ENCODE measurements around the gene TTLL11. TPM values are rescaled to one million over a fixed set of nuclear protein-coding genes. Genes with fewer than 3 reads are reported as not detected.
A peak's percentile ranks its signal among the peaks of the same experiment; 100 is the strongest.

The TTLL11 gene
- total and polyA plus RNA-seq, 2 of the 8 experiments (the other 6 are each of a cell fraction or from before 2014, with no cell fraction given), result 0.56 to 0.80 TPM

DNA sequence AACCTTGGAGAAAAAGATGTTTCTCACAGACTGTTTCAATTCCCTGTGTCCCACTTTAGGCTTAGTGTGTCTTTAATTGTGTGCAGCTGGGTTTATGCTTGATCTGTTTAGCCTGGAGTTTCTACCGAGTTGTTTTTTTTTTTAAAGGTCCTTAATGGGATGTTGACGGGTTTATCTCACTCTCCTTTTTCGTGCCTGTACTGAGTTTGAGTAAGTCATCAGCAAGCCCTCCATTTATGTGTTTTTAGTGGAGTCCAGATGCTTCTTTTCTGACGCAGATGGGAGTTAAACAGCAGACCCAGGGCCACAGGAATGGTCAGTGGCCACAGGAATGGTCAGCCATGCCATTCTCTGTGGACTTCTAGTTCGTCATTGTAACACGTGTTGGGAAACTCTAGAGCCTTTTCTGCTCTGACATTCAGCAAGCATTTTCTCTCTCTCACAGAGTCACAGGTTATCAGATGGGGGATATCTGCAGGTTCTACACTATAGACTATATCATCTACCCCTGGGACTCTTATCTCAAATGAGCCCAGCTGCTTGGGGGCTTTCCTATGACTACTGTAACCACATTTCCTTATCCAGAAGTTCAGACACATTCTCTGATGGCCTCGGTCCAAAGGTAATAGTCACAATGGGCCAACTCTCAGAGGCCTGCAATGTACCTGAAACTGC is 190.5 kb downstream of the TTLL11 start:
- no peak overlapping the region for H3K27ac ChIP-seq (ENCODE audit: low read depth, low read length)
- no peak for DNase-seq (ENCODE audit: low read depth in 1 of 2, low spot score in 2 of 2)
- H2AK5ac ChIP-seq (ENCODE audit: low read depth, low read length), result no peak overlapping the region
- H3K4me1 ChIP-seq (replicated peaks in 1 of 4; ENCODE audit: control insufficient read depth in 3 of 4, insufficient read depth in 4 of 4, low read length in 3 of 4), result no peaks in the 10 kb centered on the region
- ChIA-PET CTCF (ENCODE audit: partially characterized antibody) (interaction anchor here (1.2 to 1.9 kb wide), 2 partner anchors 168 to 282 kb away, joined by 3 to 5 read pairs; no protein-coding TSS in a partner anchor), POLR2A (ENCODE audit: partially characterized antibody) (no interaction called here)
- H3K36me3 ChIP-seq (ENCODE audit: control insufficient read depth in 2 of 4, insufficient read depth in 4 of 4, low read length in 3 of 4), result no peaks in the 10 kb centered on the region
- H2AFZ ChIP-seq (ENCODE audit: low read length), result no peak overlapping the region
- no peaks in the 10 kb centered on the region for H3K27me3 ChIP-seq (replicated peaks in 1 of 4; ENCODE audit: control insufficient read depth in 3 of 4, extremely low read depth in 1 of 4, insufficient read depth in 3 of 4, low read length in 3 of 4)
- peak overlapping the region; percentile 59 for H3K23ac ChIP-seq (ENCODE audit: insufficient read length)
- no peak overlapping the region for H2BK20ac ChIP-seq (ENCODE audit: low read length)
- H3K18ac ChIP-seq (ENCODE audit: extremely low read depth, low read length), result no peak overlapping the region
- H3K4me2 ChIP-seq (ENCODE audit: insufficient read depth in 1 of 2, low read depth in 2 of 2, low read length in 2 of 2), result no peak overlapping the region
- no peak overlapping the region for H3K14ac ChIP-seq (ENCODE audit: insufficient read length)
- H3K23me2 ChIP-seq (ENCODE audit: low read depth, low read length), result no peaks in the 10 kb centered on the region
- H4K91ac ChIP-seq (replicated peaks; ENCODE audit: insufficient read length, low read length), result no peak overlapping the region
- H2BK12ac ChIP-seq (ENCODE audit: low read depth, low read length), result no peak overlapping the region
- no peak overlapping the region for H4K5ac ChIP-seq (ENCODE audit: insufficient read length, low read depth, low read length)
- no peak overlapping the region for H2BK120ac ChIP-seq (replicated peaks; ENCODE audit: low read depth, low read length)
- no peaks in the 10 kb centered on the region for H3K79me1 ChIP-seq (ENCODE audit: low read depth, low read length)
- no peak overlapping the region for H3K56ac ChIP-seq (replicated peaks; ENCODE audit: insufficient read length, low read depth, low read length)
- WGBS, 2 experiments (ENCODE audit: extremely low coverage in 1 of 2, insufficient coverage in 1 of 2, insufficient read length in 1 of 2, insufficient replicate concordance in 2 of 2, low coverage in 1 of 2, low lambda C conversion rate in 2 of 2, missing lambda C conversion rate in 1 of 2), result 83% methylated on average over 7 of the region's 7 CpGs; no CpG with 5 or more reads in 1 of the 2 experiments
- no peak overlapping the region for H3K9ac ChIP-seq (replicated peaks in 1 of 4; ENCODE audit: extremely low read depth in 1 of 4, low read depth in 3 of 4, low read length in 3 of 4)
- H4K20me1 ChIP-seq (replicated peaks in 1 of 2; ENCODE audit: control insufficient read depth in 1 of 2, insufficient read depth in 2 of 2, low read length in 2 of 2), result no peaks in the 10 kb centered on the region
- H2BK15ac ChIP-seq (ENCODE audit: low read length), result no peak overlapping the region
- H3K4ac ChIP-seq (replicated peaks; ENCODE audit: insufficient read length, low read depth, low read length), result no peak overlapping the region
- no peak overlapping the region for H2BK5ac ChIP-seq (ENCODE audit: low read depth, low read length)
- FAIRE-seq, result no peak
- no peak overlapping the region for H4K8ac ChIP-seq (ENCODE audit: extremely low read depth, insufficient read depth, low read length)
- H3K4me3 ChIP-seq (ENCODE audit: extremely low read depth in 1 of 4, insufficient read depth in 2 of 4, low read depth in 3 of 4, low read length in 4 of 4), result no peak overlapping the region
- no peaks in the 10 kb centered on the region for H3K79me2 ChIP-seq (ENCODE audit: control insufficient read depth in 1 of 2, insufficient read depth in 2 of 2, low read length in 2 of 2)
- H3K9me3 ChIP-seq (ENCODE audit: insufficient read depth in 2 of 2, low read depth in 1 of 2, low read length in 1 of 2), result no peaks in the 10 kb centered on the region

Data from H1 (cell line).